ENCODE data around the gene DIAPH3.
"Not testable (repeated sequence)": the region's sequence is repeated elsewhere in the genome, so short reads cannot be mapped to it uniquely, and the experiment has no call there.

The DIAPH3 gene, protein sequence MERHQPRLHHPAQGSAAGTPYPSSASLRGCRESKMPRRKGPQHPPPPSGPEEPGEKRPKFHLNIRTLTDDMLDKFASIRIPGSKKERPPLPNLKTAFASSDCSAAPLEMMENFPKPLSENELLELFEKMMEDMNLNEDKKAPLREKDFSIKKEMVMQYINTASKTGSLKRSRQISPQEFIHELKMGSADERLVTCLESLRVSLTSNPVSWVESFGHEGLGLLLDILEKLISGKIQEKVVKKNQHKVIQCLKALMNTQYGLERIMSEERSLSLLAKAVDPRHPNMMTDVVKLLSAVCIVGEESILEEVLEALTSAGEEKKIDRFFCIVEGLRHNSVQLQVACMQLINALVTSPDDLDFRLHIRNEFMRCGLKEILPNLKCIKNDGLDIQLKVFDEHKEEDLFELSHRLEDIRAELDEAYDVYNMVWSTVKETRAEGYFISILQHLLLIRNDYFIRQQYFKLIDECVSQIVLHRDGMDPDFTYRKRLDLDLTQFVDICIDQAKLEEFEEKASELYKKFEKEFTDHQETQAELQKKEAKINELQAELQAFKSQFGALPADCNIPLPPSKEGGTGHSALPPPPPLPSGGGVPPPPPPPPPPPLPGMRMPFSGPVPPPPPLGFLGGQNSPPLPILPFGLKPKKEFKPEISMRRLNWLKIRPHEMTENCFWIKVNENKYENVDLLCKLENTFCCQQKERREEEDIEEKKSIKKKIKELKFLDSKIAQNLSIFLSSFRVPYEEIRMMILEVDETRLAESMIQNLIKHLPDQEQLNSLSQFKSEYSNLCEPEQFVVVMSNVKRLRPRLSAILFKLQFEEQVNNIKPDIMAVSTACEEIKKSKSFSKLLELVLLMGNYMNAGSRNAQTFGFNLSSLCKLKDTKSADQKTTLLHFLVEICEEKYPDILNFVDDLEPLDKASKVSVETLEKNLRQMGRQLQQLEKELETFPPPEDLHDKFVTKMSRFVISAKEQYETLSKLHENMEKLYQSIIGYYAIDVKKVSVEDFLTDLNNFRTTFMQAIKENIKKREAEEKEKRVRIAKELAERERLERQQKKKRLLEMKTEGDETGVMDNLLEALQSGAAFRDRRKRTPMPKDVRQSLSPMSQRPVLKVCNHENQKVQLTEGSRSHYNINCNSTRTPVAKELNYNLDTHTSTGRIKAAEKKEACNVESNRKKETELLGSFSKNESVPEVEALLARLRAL

DNA sequence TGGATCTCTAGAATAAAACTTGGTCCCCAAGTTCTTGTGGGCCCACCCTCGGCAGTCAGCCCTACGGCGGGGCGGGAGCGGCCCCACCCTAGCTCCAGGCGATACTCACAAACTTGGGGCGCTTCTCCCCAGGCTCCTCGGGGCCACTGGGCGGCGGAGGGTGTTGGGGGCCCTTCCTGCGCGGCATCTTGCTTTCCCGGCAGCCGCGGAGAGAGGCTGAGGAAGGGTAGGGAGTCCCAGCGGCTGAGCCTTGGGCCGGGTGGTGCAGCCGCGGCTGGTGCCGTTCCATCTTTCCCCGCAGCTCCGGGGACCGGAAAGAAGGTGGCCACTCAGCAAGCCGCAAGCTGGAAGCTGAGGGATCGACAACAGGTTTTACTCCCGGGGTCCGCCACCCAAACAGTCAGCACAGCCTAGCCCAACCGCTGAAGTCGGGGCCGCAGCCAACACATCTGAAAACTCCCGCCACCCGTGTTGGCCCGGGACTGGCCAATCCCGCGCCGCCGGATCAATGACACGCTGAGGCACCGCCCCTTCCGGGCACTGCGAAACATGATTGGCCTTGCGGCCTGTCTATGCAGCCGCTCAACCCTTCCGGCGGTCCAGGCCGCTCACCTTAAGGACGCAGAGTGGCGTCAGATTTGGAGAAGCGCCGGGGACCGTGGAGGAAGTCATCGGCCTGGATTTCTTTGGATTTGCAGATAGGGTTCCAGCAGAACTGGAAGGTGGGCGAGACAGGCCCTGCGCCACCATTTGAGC, at the start of gene DIAPH3:
TSS of gene DIAPH3 (minus strand) at position 451 of the 756 bp plus-strand sequence. CDS start at position 289, 162 bp downstream.
- in situ Hi-C loops (cut with MboI; ENCODE audit: low sequenced_read_pairs): no loop called here

DNA sequence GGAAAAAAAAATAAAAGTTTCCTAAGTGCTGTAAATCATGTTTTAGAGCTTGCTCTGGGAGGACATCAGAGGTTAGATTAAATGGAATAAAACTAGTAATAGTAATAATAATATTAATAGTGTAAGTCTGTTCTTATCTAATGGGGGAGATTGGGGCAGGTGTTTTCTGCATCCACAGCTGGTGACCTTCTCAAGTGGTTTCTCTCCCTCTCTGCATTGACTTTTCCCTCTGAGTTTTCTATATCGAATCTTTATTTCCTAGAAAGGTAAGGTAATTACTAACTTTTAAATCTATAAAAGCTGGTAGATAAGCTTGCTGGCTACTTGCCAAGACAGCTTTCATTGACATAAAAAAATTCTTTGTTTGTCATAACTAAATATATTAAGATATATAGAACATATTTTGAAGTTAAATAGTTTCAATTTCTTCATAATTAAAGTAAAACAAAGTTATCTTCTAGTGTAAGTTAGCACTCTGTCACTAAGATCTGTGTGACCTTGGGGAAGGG, 49.6 kb upstream of the DIAPH3 start:
- in situ Hi-C loops (cut with MboI; ENCODE audit: low sequenced_read_pairs): no loop called here

- in situ Hi-C loops (cut with MboI; ENCODE audit: low sequenced_read_pairs): no loop called here
These were observed 47.8 kb upstream of the DIAPH3 start for GRCh38 chr13:60211548-60211947.

DNA sequence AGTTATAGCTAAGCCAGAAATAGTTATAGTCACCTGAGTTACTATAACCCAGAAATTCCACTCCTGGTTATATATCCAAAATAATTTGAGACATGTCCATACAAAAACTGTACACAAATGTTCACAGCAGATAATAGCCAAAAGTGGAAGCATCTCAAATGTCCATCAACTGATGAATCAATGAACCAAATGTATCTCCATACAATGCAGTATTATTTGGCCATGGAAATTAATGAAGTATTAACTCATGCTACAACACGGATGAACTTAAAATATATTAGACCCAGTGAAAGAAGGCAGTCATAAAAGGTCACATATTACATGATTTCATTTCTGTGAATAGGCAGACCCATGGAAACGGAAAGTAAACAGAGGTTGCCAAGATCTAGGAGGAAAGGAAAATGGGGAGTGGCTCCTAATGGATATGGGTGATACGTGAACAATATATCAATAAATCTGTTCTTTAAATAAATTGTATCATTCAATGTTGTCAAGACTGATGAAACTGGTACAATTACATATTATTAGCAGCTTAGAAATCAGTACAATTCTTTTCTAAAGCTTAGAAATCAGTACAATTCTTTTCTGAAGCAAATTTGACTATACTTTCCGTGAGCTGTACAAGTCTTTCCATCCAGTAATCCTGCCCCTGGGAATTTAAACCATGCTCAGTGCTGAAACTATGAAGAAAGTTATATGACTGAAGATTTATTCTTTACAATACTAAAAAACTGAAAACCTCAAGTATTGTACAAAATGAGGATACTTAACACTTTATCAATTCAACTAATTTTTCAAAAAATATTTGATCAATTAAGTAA, 47.0 kb upstream of the DIAPH3 start:
- in situ Hi-C loops (cut with MboI; ENCODE audit: low sequenced_read_pairs): no loop called here

- in situ Hi-C loops (cut with MboI; ENCODE audit: low sequenced_read_pairs): not testable (repeated sequence)
These were observed 41.8 kb upstream of the DIAPH3 start for GRCh38 chr13:60205499-60205898.

GRCh38 chr13:60201286-60201685, 37.6 kb upstream of the DIAPH3 start:
- in situ Hi-C loops (cut with MboI; ENCODE audit: low sequenced_read_pairs): no loop called here

GRCh38 chr13:60195893-60196292, 32.2 kb upstream of the DIAPH3 start:
- in situ Hi-C loops (cut with MboI; ENCODE audit: low sequenced_read_pairs): not testable (repeated sequence)

- in situ Hi-C loops (cut with MboI; ENCODE audit: low sequenced_read_pairs): no loop called here
These were observed 19.2 kb upstream of the DIAPH3 start for GRCh38 chr13:60182907-60183306.

DNA sequence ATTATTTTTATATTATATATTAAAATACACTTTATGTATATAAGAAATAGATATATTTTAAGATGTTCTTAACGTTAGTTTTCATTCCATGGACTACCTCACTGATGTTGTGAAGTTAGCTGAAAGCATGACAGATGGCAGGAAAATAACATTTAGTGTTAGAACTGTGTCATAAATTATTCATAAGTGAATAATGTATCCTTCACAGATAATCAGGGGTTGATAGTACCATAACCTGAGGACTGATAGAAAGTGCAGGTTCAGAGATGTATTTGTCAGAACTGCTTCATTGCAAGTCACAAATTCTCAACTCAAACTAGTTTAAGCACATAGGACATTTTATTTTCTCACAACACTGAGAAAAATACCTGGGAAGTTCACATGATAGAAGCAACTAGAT, 14.6 kb upstream of the DIAPH3 start:
- in situ Hi-C loops (cut with MboI; ENCODE audit: low sequenced_read_pairs): no loop called here

- in situ Hi-C loops (cut with MboI; ENCODE audit: low sequenced_read_pairs): no loop called here
These were observed 11.8 kb upstream of the DIAPH3 start for GRCh38 chr13:60175571-60175970.

GRCh38 chr13:60174113-60174512, 10.4 kb upstream of the DIAPH3 start:
- in situ Hi-C loops (cut with MboI; ENCODE audit: low sequenced_read_pairs): no loop called here

- in situ Hi-C loops (cut with MboI; ENCODE audit: low sequenced_read_pairs): no loop called here
These were observed 8.4 kb upstream of the DIAPH3 start for GRCh38 chr13:60172111-60172510.

GRCh38 chr13:60170414-60170813, 6.7 kb upstream of the DIAPH3 start:
- in situ Hi-C loops (cut with MboI; ENCODE audit: low sequenced_read_pairs): no loop called here

DNA sequence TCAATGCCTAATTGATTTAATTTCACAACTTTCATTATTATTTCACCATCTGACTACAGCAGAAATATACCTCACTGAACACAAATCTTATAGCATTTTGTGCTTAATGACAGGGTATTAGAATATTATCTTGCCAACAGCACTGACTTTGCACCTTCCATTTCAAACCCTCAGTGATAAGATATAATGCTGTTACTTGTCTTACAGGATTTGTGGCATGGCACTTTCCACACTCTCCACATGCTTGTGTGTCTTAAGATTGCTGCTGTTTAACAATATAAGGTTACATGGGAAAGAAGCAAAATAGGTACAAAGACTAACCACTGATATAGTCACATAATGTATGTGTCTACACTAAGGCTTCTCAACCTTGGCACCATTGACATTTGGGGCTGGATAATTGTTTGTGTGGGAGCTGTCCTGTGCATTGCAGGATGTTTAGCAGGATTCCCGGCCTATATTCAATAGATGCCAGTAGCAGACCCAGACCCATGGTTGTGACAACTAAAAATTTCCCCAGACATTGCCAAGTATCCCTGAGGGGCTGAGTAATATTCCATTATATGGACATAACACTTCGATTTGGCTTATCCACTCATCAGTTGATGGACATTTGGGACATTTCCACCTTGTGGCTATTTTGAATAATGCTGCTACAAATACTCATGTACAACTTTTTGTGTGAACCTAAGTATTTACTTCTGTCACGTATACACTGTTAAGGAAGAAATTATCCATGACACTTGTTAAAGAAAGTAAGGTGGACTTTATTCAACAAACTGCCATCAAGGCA, 5.7 kb upstream of the DIAPH3 start:
- in situ Hi-C loops (cut with MboI; ENCODE audit: low sequenced_read_pairs): no loop called here

DNA sequence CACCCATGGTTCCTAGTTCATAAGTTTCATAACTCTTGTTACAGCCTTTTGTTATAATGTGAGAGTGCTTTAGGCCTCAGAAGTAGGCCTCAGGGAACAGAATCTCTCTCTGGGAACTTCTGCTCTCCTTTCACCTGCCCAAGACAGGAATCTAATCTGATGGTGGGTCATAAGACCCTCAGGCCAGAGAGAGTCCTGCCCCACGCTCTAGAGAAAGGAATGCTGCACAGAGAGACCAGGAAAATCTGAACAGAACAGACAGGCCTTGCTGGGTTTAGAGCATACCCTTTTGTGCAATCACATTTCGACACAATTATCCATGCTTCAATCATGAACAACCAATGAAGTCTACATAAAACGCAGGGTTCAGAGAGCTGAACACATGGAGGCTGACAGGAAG, 3.4 kb upstream of the DIAPH3 start:
- in situ Hi-C loops (cut with MboI; ENCODE audit: low sequenced_read_pairs): no loop called here

GRCh38 chr13:60165391-60166099, 1.8 kb upstream of the DIAPH3 start:
- in situ Hi-C loops (cut with MboI; ENCODE audit: low sequenced_read_pairs): no loop called here

DNA sequence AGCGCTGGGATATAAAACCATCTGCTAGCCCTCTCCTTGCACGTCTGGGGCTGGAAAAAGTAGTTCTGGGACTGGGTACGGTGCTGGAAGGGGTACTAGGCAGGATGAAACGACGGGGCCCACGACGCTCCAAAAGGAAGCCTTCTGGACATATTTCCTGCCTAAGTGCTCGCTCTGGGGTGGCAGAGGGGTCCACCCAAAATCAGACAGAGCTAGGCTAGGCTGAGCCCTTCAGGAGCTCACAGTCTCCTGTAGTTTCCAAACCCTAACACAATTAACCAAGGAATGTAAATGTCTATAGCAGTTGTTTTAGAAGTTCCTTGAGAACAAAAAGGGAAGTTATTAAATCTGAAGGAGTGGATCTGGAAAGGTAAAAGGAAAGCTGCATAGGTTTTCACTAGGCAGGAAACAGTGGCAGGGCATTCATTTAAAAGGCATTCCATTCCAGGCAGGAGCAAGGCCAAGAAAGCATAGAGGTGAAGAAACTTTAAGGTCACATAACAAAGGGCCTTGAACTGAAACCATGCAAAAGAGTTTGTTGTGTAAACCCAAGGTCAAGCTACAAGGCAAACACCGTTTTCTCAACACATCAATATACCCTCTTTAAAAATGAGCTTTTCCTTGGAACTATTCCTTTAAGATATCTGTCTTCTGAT, 634 bp upstream of the DIAPH3 start:
- in situ Hi-C loops (cut with MboI; ENCODE audit: low sequenced_read_pairs): no loop called here

GRCh38 chr13:60162096-60162495, 1.6 kb downstream of the DIAPH3 start:
- in situ Hi-C loops (cut with MboI; ENCODE audit: low sequenced_read_pairs): no loop called here
